Breast epithelium (tissue), 3 donors: Measurements from ENCODE around the gene LYSMD2.

Source experiments
- POLR2A ChIP-seq: fragments of 450-650 bp; IDR thresholded peaks from one replicate; pipeline ENCODE4 v1.6.1; 2016; ENCODE audit warnings: antibody characterized with exemption, mild to moderate bottlenecking, moderate library complexity
- POLR2AphosphoS5 ChIP-seq, 3 donors: sonication (generic); formaldehyde crosslinking; IDR thresholded peaks; one replicate each; pipeline ENCODE4 v1.6.1; 2017; ENCODE audit warnings: antibody characterized with exemption in 3 of 3
- TF ChIP-seq, protein P1 (sequence below), 3 donors: fragments of 450-650 bp; IDR thresholded peaks; one replicate each; pipeline ENCODE4 v1.5.1; 2016 to 2017; ENCODE audit warnings: antibody characterized with exemption in 3 of 3, mild to moderate bottlenecking in 3 of 3, moderate library complexity in 3 of 3

DNA sequence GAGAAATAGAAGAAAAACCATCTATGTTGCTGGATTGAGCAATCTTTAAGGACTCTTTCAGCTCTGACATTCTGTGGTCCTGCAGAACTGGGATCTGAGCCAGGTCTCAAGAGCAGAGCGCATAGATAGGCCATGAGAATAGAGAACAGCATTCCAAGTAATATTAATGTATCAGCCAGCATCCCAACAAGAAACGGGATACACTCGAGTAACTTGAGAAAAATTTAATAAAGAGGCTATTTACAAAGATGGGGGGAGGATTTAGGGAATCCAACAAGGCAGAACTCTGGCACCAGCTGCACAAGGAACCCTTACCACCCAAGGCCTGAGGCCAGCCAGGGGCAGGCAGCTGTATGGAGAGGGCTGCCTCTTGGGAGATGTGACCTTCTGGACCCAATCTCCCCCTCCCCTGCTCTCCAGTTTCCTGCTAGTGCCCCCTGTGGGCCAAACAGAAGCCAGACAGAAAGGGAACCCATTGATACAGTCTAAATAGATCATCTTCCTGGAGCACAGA lies 22.2 kb upstream of the LYSMD2 start:
- TF ChIP-seq, protein P1, sequence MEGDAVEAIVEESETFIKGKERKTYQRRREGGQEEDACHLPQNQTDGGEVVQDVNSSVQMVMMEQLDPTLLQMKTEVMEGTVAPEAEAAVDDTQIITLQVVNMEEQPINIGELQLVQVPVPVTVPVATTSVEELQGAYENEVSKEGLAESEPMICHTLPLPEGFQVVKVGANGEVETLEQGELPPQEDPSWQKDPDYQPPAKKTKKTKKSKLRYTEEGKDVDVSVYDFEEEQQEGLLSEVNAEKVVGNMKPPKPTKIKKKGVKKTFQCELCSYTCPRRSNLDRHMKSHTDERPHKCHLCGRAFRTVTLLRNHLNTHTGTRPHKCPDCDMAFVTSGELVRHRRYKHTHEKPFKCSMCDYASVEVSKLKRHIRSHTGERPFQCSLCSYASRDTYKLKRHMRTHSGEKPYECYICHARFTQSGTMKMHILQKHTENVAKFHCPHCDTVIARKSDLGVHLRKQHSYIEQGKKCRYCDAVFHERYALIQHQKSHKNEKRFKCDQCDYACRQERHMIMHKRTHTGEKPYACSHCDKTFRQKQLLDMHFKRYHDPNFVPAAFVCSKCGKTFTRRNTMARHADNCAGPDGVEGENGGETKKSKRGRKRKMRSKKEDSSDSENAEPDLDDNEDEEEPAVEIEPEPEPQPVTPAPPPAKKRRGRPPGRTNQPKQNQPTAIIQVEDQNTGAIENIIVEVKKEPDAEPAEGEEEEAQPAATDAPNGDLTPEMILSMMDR (IDR thresholded peaks at IDR 0.05), result no peak
- TF ChIP-seq POLR2A (no peak), POLR2AphosphoS5 (IDR thresholded peaks at IDR 0.05) (no peak)
